Measurements from ENCODE around the gene CACNG1. TPM values are rescaled to one million over a fixed set of nuclear protein-coding genes. Genes with fewer than 3 reads are reported as not detected.
"Not testable (repeated sequence)": the region's sequence is repeated elsewhere in the genome, so short reads cannot be mapped to it uniquely, and the experiment has no call there.

Gene CACNG1
- total RNA-seq, 4 donors from 2014 or later = not detected

DNA sequence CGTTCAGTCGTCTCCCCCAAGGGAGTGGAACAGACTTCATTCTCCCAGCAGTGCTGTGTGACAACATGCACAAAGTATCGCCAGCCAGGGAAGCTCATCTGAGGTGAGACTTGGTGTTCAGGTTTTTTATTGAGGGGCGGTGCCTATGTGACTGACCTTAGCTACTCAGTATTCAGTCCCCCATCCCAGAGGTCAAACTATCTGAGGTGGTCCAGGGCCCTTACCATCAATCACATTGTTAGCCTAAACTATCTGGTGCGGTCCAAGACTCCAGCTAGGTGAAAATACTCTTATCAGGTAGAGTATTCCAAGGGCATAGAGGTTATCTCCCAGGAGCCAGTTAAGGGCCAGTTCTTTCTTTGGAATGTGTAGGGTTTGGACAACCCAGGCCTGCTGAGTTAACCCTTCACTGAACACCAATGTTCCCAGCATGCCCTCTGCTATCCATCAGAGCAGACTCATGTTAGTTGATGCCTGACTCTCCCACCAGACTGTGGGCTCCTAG, 5.4 kb upstream of the CACNG1 start:
- WGBS, 2 donors (ENCODE audit: low coverage in 1 of 2) = 17 to 59% methylated on average over 2 to 5 of the region's 5 CpGs
- H3K4me3 ChIP-seq = no peak overlapping the region
- H3K36me3 ChIP-seq = no peaks in the 10 kb centered on the region
- H3K4me1 ChIP-seq = peaks cover 0 to 6% (median 0%) of the 10 kb centered on the region in 4 donors
- intact Hi-C loops (cut with DNase I; ENCODE audit: low total_unique reads) = no loop called here
- DNase-seq = no peak
- H3K27me3 ChIP-seq = no peaks in the 10 kb centered on the region
- TF ChIP-seq EP300 (IDR thresholded peaks at IDR 0.05; ENCODE audit: low read depth) (no peak), POLR2AphosphoS5 (IDR thresholded peaks at IDR 0.05) (no peak), CTCF (IDR thresholded peaks at IDR 0.05) (no peak), POLR2A (IDR thresholded peaks at IDR 0.05) (no peak)
- in situ Hi-C loops (cut with MboI; ENCODE audit: low pct_ligation_motif_present in 1 of 4, low pct_unique_long_range_greater_than_20kb in 1 of 4, low sequenced_read_pairs in 3 of 4) = no loop called here
- H3K9me3 ChIP-seq = no peaks in the 10 kb centered on the region
- no peak overlapping the region for H3K27ac ChIP-seq

GRCh38 chr17:67040652-67041051, 3.7 kb upstream of the CACNG1 start:
- H3K27ac ChIP-seq = no peak overlapping the region
- TF ChIP-seq POLR2AphosphoS5 (IDR thresholded peaks at IDR 0.05) = no peak
- no peak for TF ChIP-seq POLR2A (IDR thresholded peaks at IDR 0.05)
- TF ChIP-seq EP300 (IDR thresholded peaks at IDR 0.05; ENCODE audit: low read depth) = no peak
- no peak for TF ChIP-seq CTCF (IDR thresholded peaks at IDR 0.05)
- DNase-seq = no peak
- H3K27me3 ChIP-seq = no peaks in the 10 kb centered on the region
- WGBS, 2 donors (ENCODE audit: low coverage in 1 of 2) = 86% methylated on average over 6 of the region's 6 CpGs; no CpG with 5 or more reads in 1 of the 2 donors
- intact Hi-C loops (cut with DNase I; ENCODE audit: low total_unique reads) = no loop called here
- no peaks in the 10 kb centered on the region for H3K9me3 ChIP-seq
- H3K36me3 ChIP-seq = no peaks in the 10 kb centered on the region
- in situ Hi-C loops (cut with MboI; ENCODE audit: low pct_ligation_motif_present in 1 of 4, low pct_unique_long_range_greater_than_20kb in 1 of 4, low sequenced_read_pairs in 3 of 4) = no loop called here
- peaks cover 0 to 6% (median 0%) of the 10 kb centered on the region in 4 donors for H3K4me1 ChIP-seq
- H3K4me3 ChIP-seq = no peak overlapping the region

DNA sequence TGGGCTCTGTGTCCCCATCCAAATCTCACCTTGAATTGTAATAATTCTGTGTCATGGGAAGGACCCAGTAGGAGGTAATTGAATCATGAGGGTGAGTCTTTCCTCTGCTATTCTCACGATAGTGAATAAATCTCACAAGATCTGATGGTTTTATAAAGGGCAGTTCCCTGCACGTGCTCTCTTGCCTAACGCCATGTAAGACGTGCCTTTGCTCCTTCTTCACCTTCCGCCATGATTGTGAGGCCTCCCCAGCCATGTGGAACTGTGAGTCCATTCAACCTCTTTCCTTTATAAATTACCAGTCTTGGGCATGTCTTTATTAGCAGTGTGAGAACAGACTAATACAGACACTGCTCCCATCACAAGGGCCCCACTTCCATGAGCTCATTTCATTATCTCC, 3.2 kb upstream of the CACNG1 start:
- in situ Hi-C loops (cut with MboI; ENCODE audit: low pct_ligation_motif_present in 1 of 4, low pct_unique_long_range_greater_than_20kb in 1 of 4, low sequenced_read_pairs in 3 of 4); H3K4me3 ChIP-seq; intact Hi-C loops (cut with DNase I; ENCODE audit: low total_unique reads); H3K27ac ChIP-seq; H3K9me3 ChIP-seq; H3K27me3 ChIP-seq; DNase-seq; H3K36me3 ChIP-seq: not testable (repeated sequence)
- H3K4me1 ChIP-seq = peaks cover 0 to 10% (median 3%) of the 10 kb centered on the region in 4 donors
- WGBS, 2 donors (ENCODE audit: low coverage in 1 of 2) = 93 to 96% methylated on average over 2 to 5 of the region's 5 CpGs

DNA sequence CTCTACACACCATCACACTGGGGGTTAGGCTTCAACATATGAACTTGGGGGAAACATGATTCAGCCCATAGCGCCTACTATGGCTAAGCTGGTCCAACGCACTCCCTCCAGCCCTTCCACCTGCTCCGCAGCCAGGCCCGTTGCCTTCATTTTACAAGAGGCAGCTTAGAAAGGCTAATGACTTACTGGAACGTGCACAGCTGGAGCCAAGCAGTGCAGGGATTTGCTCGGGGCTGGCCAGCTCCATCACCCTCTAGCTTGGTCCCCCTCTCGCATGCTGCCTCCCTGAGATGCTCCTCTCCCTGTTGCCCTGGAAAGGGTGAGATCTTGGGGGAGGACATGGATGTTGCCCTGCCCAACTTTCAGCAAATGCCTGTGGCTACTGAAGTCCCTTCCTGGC, 2.8 kb upstream of the CACNG1 start:
- no peak for TF ChIP-seq POLR2AphosphoS5 (IDR thresholded peaks at IDR 0.05)
- no peak for TF ChIP-seq POLR2A (IDR thresholded peaks at IDR 0.05)
- no peak for TF ChIP-seq EP300 (IDR thresholded peaks at IDR 0.05; ENCODE audit: low read depth)
- TF ChIP-seq CTCF (IDR thresholded peaks at IDR 0.05) = no peak
- H3K4me1 ChIP-seq = peaks cover 0 to 15% (median 6%) of the 10 kb centered on the region in 4 donors
- no peaks in the 10 kb centered on the region for H3K9me3 ChIP-seq
- in situ Hi-C loops (cut with MboI; ENCODE audit: low pct_ligation_motif_present in 1 of 4, low pct_unique_long_range_greater_than_20kb in 1 of 4, low sequenced_read_pairs in 3 of 4) = no loop called here
- intact Hi-C loops (cut with DNase I; ENCODE audit: low total_unique reads) = no loop called here
- no peak for DNase-seq
- no peak overlapping the region for H3K4me3 ChIP-seq
- 79 to 84% methylated on average over 3 to 7 of the region's 7 CpGs for WGBS, 2 donors (ENCODE audit: low coverage in 1 of 2)
- no peaks in the 10 kb centered on the region for H3K36me3 ChIP-seq
- no peak overlapping the region for H3K27ac ChIP-seq
- no peaks in the 10 kb centered on the region for H3K27me3 ChIP-seq
